Astrocyte of the hippocampus (primary cell): ENCODE data around the gene RNF217.
"Not testable (repeated sequence)": the region's sequence is repeated elsewhere in the genome, so short reads cannot be mapped to it uniquely, and the experiment has no call there.

Source experiments
- DNase-seq: peaks from one replicate; pipeline ENCODE4 v3.0.0; 2011; ENCODE audit warnings: low read depth, low spot score

Gene RNF217

DNA sequence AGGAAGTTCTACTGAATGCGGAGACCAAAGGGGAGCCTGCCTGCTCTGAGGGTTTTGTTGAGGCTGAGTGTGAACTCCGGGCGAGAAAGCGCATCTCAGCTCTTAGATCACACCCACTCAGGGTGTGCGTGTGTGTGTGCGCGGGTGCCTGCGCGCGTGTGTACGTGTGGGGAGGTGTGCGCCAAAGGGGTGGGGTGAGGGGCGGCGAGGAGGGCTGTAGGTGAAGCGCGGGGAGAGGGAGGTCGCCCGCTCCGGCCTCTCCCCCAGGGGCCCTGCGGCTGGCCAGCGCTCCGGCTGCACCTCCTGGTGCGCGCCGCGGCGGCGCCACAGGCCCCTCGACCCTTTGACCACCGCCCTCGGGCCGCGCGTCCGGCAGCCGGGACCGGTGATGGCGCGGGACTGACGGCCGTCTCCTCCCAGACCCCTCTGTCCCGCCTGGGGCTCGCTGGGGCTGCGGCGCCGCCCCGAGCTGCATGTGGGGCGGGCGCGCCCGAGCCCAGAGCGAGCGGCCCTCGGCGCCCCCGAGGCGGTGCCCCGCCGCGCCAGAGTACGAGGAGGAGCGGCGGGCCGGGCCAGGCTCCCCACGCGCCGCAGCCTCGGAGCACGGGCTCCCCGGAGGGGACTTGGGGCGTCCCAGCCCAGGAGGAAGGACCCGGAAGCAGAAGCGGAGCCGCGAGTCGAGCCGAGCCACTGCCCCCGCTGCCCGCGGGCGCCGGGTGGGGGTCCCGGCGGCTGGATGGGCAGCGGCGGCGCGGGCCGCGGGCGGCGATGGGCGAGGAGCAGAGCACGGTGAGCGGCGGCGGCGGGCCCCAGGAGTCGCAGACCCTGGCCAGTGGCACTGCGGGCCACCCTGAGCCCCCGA lies at the start of gene RNF217:
RNF217 (plus strand) TSS at position 661 of the 862 bp plus-strand sequence; CDS start at position 769, 108 bp downstream.
- peak; percentile 86 for DNase-seq

DNA sequence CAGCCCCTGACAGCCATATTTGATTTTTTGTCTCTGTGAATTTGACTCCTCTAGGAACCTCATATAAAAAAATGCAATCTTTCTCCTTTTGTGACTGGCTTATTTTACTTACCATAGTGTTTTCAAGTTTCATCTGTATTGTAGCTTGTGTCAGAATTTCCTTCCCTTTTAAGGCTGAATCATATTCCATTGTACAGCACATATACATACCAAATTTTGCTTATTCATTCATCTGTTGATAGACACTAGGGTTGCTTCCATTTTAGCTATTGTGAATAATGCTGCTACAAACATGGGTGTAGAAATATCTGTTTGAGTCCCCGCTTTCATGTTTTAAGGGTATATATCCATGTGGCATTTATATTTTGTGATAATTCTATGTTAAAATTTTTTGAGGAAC lies 49.2 kb upstream of the RNF217 start:
- DNase-seq: no peak

DNA sequence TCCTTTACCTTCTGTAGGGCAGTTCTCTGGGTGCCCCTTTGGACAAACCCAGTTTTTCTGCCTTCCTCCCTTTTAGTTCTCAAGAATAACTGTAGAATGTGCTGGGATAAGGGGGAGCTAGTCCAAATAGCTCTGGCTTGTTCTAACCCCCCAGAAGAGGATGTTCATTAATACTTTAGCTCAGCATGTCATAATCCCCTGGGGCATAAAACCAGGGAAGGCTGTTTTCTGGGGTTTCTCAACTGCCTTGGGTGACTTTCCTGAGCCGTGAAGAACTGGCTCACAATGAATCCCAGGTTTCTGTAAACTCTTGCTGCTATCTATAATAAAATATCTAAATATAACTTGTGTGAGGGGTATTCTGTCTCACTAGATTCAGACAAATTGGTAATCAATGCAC lies 44.5 kb upstream of the RNF217 start:
- no peak for DNase-seq

DNA sequence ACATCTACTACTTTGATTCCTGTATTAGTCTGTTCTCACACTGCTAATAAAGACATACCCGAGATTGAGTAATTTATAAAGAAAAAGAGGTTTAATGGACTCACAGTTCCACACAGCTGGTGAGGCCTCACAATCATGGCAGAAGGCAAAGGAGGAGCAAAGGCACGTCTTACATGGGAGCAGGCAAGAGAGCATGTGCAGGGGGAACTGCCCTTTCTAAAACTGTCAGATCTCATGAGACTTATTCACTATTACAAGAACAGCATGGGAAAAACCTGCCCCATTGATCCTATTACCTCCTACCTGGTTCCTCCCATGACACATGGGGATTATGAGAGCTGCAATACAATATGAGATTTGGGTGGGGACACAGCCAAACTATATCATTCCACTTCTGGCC lies 42.5 kb upstream of the RNF217 start:
- DNase-seq: not testable (repeated sequence)

DNA sequence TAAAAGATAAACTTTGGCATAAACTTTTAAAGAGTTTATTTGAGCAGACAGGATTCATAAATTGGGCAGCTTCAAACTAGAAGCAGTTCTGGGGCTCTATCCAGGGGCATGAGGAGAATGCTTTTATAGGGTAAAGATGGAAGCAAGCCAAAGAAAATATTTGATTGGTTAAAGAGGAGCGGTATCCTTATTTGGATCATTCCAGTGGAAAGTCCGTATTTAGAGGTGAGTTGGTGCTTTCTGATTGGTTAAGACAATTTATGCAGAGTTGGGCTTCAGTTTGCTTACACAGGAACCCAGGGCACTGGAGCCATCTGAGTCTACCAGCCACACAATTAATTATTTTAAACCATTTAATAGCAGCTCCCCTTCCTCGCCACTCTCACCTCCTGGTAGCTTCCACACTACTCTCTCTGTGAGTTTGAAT lies 37.9 kb upstream of the RNF217 start:
- peak; percentile 61 for DNase-seq

GRCh38 chr6:124926435-124926834 lies 35.8 kb upstream of the RNF217 start:
- no peak for DNase-seq

GRCh38 chr6:124927806-124928205 lies 34.4 kb upstream of the RNF217 start:
- DNase-seq: peak; percentile 56

GRCh38 chr6:124928851-124929250 lies 33.4 kb upstream of the RNF217 start:
- DNase-seq: peak; percentile 90

DNA sequence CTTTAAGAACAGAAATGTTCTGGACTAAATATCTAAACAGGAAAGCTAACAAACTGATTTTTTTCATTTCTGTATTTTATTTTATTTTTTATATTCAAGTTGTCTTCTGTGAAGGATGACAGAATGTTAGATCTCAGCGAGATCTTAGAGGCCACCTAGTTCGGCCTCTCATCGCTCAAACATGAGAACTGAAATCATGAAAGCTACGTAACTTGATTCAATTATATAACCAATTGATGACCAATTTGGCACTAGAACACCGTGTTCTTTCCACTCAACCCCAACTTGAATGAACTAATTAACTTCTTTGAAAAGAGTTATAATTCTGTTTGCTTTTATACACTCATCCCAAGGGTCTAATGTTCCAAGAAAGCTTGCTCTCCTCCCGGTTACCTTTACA lies 24.6 kb upstream of the RNF217 start:
- DNase-seq: no peak

GRCh38 chr6:124941259-124941658 lies 21.0 kb upstream of the RNF217 start:
- no peak for DNase-seq

GRCh38 chr6:124943658-124944057 lies 18.6 kb upstream of the RNF217 start:
- DNase-seq: no peak

GRCh38 chr6:124947971-124948451 lies 14.2 kb upstream of the RNF217 start:
- no peak for DNase-seq

- no peak for DNase-seq
Measured at GRCh38 chr6:124949706-124950105, 12.5 kb upstream of the RNF217 start.

DNA sequence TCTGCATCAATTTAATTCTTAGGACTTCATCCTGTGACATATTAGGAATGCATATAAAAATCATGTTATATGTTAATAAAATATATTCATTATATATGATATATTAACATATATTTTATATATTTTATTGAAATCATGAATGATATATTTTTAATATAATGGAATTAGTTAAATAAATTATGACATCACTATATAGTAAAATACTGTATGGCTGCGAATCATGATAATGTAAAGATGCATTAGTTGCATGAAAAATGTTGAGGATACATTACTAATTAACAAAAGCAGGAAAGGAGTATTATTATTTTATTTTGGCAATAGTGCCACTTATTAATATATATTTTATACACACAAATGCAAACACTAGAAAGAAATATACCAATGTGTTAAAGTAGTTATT lies 8.4 kb upstream of the RNF217 start:
- no peak for DNase-seq

GRCh38 chr6:124955108-124955856 lies 7.0 kb upstream of the RNF217 start:
- DNase-seq: no peak

- DNase-seq: no peak
Measured at GRCh38 chr6:124956018-124956417, 6.2 kb upstream of the RNF217 start.

GRCh38 chr6:124958149-124958548 lies 4.1 kb upstream of the RNF217 start:
- no peak for DNase-seq

DNA sequence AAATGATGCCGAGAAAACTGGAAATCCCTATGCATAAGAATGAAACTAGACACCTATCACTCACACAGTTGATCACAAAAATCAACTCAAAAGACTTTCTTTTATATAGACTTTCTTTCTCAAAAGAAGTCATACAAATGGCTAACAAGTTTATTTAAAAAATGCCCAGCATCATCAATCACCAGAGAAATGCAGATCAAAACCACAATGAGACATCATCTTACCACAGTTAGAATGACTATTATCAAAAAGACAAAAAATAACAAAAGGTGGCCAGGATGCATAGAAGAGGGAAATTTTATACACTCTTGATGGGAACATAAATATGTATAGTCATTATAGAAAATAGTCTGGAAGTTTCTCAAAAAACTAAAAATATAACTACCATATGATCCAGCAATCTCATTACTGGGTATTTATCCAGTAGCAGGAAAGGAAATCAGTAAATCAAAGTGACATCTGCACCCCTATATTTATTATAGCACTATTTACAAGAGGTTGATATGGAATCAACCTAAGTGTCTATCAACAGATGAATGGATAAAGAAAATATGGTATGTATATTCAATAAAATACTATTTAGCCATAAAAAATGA lies 3.4 kb upstream of the RNF217 start:
- peak; percentile 74 for DNase-seq

DNA sequence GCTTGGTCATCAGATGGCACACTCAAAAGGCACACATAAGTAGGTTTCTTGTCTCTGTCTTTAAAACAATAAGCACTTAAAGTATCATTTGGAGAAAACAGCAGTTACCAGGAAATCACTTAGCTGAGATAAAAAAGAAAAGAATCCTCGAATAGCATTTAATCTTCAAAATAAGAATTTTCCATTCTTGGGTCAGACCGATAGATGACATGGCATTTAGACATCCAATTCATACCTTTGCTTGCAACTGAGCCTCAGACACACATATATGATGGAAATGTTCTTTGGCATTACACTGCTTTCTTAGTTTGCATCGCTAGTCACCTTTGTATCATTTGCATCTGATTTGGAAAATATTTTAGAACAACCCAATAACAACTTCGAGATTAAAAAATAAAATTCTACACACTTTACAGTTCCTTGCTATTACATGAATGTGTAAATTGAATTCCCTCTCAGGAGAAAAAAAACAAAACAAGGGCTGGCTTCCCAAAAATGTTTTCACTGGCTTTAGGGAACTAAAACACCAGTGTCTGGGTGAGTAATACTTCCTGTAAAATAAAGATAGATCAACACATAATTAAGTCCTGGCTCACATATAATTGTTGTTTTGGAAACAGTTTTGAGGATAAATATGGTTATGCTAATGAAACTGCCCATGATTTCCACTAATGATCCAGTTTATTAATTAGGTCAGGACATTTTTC lies 1.3 kb upstream of the RNF217 start:
- peak; percentile 45 for DNase-seq

GRCh38 chr6:124961464-124961776 lies 817 bp upstream of the RNF217 start:
- DNase-seq: no peak

DNA sequence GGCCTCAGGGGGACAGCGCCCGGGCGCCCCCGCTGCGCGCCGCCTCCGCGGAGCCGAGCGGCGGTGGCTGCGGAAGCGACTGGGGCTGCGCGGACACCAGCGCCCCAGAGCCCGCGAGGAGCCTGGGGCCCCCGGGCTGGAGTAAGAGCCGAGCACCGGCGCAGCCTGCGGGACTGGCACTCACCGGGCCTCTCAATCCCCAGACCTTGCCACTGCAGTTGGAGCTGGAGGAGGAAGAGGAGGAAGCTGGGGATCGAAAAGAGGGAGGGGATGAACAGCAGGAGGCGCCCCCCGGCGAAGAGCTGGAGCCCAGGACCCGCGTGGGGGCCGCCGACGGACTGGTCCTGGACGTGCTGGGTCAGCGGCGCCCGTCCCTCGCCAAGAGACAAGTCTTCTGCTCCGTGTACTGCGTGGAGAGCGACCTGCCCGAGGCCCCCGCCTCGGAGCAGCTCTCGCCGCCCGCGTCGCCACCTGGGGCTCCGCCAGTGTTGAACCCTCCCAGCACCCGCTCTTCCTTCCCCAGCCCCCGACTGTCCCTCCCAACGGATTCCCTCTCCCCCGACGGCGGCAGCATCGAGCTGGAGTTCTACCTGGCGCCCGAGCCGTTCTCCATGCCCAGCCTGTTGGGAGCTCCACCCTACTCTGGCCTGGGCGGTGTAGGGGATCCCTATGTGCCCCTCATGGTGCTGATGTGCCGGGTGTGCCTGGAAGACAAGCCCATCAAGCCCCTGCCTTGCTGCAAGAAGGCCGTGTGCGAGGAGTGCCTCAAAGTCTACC lies 590 bp downstream of the RNF217 start:
- peak; percentile 71 for DNase-seq
